Ovary (tissue), 3 donors: ENCODE data around the gene USP2.

Experiments
- POLR2A ChIP-seq: fragments of 450-650 bp; IDR thresholded peaks from one replicate; pipeline ENCODE4 v1.6.1; 2017; ENCODE audit warnings: antibody characterized with exemption, mild to moderate bottlenecking, moderate library complexity
- TF ChIP-seq, protein P1 (sequence below), 3 donors: fragments of 450-650 bp in 2 of 3; fragments of 200-600 bp in 1 of 3; IDR thresholded peaks; one replicate each; pipeline versions ENCODE4 v1.5.1 to v1.8.0; 2016 to 2022; ENCODE audit warnings: antibody characterized with exemption in 3 of 3, mild to moderate bottlenecking in 1 of 3
- donor health status: DM: no; HTN: no; CAD: no.

DNA sequence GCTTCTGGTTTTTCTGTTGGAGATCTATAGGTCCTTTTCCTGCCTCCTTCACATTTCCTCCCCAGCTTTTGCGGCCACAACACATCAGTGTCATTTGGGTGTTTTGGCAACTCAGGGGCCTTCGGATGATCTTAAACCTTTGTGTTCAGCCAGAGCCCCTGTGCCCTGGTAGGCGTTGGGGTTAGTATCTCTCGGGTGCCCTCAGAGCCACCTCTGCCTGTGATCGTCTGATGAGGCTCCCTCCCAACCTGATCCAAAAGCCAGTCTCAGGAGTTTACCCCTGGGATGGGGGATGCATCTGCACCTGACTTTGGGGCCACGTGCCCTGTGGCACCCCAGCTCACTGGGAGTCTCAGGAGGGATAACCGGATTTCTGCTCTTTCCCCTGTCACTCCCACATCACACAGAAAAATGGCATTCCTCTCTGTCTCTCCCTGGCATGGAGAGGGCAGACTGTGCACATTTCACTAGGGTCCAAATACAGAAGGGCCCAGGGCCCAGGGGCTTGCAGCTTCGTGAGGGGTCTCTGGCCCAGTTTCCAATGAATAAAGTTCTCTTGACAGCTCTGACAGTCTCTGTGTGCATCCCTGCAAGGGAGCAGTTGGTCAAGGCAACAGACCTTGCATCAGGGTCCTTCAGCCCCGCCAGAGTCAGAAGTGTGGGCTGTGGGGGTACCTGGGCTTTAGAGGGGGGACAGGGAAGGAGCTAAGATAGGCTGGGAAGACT lies 44.6 kb downstream of the USP2 start:
- TF ChIP-seq, protein P1, sequence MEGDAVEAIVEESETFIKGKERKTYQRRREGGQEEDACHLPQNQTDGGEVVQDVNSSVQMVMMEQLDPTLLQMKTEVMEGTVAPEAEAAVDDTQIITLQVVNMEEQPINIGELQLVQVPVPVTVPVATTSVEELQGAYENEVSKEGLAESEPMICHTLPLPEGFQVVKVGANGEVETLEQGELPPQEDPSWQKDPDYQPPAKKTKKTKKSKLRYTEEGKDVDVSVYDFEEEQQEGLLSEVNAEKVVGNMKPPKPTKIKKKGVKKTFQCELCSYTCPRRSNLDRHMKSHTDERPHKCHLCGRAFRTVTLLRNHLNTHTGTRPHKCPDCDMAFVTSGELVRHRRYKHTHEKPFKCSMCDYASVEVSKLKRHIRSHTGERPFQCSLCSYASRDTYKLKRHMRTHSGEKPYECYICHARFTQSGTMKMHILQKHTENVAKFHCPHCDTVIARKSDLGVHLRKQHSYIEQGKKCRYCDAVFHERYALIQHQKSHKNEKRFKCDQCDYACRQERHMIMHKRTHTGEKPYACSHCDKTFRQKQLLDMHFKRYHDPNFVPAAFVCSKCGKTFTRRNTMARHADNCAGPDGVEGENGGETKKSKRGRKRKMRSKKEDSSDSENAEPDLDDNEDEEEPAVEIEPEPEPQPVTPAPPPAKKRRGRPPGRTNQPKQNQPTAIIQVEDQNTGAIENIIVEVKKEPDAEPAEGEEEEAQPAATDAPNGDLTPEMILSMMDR (IDR thresholded peaks at IDR 0.05) = no peak
- TF ChIP-seq POLR2A = no peak
